Measurements from ENCODE around the gene NGRN.
"Not testable (repeated sequence)": the region's sequence is repeated elsewhere in the genome, so short reads cannot be mapped to it uniquely, and the experiment has no call there.

DNA sequence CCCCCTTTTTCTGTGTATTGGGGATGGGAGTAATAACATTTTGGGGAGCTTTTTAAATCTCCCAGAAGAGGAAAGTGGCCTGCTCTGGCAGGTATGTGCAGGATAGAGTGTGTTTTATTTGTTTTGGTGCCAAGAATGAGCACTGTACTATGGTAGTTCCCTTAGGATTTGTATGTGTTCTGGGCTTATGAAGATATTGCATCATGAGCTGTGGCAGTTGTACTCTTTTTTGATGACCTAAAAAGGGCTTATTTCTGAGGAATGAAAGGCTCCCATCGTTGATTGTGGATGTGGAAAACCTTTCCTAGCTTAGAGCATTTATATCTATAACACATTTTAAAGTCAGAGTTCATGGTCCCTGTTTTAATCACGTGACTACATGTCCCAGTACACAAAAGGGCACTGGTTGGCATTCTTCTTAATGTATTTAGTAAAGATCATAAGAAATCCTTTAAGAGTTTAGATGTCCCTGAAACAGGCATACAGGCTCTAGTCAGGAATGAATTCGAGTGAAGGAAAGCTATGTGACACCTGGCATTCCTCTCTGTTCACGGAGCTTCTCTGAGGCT lies 30.9 kb downstream of the NGRN start:
- TF ChIP-seq POLR2AphosphoS5 (IDR thresholded peaks at IDR 0.05; ENCODE audit: low read depth, low read length); CTCF (IDR thresholded peaks at IDR 0.05): not testable (repeated sequence)

Data from Panc1 (cell line).